ENCODE measurements around the gene MYEOV. TPM values are rescaled to one million over a fixed set of nuclear protein-coding genes. Genes with fewer than 3 reads are reported as not detected.

MYEOV gene
- total RNA-seq, 1 donor from 2014 or later = 0.35 TPM

GRCh38 chr11:69265911-69266510 lies 27.9 kb upstream of the MYEOV start:
- Mint-ChIP-seq H3K9me3 (peaks cover 8% of the 10 kb centered on the region), H3K27ac (ENCODE audit: unreplicated experiment) (no peak overlapping the region), H3K4me3 (no peak overlapping the region), H3K36me3 (ENCODE audit: low read depth) (no peaks in the 10 kb centered on the region), H3K27me3 (ENCODE audit: low read depth) (no peaks in the 10 kb centered on the region), H3K4me1 (peaks cover 9% of the 10 kb centered on the region)
- TF ChIP-seq, protein P1, sequence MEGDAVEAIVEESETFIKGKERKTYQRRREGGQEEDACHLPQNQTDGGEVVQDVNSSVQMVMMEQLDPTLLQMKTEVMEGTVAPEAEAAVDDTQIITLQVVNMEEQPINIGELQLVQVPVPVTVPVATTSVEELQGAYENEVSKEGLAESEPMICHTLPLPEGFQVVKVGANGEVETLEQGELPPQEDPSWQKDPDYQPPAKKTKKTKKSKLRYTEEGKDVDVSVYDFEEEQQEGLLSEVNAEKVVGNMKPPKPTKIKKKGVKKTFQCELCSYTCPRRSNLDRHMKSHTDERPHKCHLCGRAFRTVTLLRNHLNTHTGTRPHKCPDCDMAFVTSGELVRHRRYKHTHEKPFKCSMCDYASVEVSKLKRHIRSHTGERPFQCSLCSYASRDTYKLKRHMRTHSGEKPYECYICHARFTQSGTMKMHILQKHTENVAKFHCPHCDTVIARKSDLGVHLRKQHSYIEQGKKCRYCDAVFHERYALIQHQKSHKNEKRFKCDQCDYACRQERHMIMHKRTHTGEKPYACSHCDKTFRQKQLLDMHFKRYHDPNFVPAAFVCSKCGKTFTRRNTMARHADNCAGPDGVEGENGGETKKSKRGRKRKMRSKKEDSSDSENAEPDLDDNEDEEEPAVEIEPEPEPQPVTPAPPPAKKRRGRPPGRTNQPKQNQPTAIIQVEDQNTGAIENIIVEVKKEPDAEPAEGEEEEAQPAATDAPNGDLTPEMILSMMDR (conservative IDR thresholded peaks at IDR 0.05) = no peak
- DNase-seq (ENCODE audit: low read depth, low spot score) = no peak

- H3K4me1 Mint-ChIP-seq = peaks cover 6% of the 10 kb centered on the region
- no peaks in the 10 kb centered on the region for H3K36me3 Mint-ChIP-seq (ENCODE audit: low read depth)
- no peak for DNase-seq (ENCODE audit: low read depth, low spot score)
- H3K27ac Mint-ChIP-seq (ENCODE audit: unreplicated experiment) = peak overlapping the region; percentile 78
- TF ChIP-seq, protein P1 (conservative IDR thresholded peaks at IDR 0.05) = no peak
- H3K27me3 Mint-ChIP-seq (ENCODE audit: low read depth) = no peaks in the 10 kb centered on the region
- no peak overlapping the region for H3K4me3 Mint-ChIP-seq
- peaks cover 9% of the 10 kb centered on the region for H3K9me3 Mint-ChIP-seq
Measured at GRCh38 chr11:69267395-69267805, 26.6 kb upstream of the MYEOV start.

GRCh38 chr11:69268911-69269310 lies 25.0 kb upstream of the MYEOV start:
- no peaks in the 10 kb centered on the region for H3K27me3 Mint-ChIP-seq (ENCODE audit: low read depth)

DNA sequence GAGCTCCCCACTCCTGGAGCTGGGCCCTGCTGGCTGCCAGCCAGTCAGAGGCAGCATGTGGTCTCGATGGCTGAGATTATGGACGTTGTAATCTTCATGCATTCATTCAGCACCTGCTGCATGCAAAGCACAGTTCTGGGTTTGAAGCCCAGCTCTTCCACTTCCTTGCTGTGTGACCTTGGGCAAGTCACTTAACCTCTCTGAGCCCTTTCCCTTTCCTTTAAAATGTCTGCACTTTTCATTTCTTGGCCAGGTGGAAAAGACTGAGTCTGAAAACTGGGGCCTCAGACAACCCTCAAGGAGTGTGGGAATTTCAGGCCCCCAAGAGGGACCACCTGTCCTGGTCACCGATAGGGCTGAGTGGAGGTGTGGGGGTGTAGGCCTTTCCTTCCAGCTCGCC lies 24.6 kb upstream of the MYEOV start:
- peaks cover 6% of the 10 kb centered on the region for H3K4me1 Mint-ChIP-seq
- H3K27ac Mint-ChIP-seq (ENCODE audit: unreplicated experiment) = no peak overlapping the region
- H3K27me3 Mint-ChIP-seq (ENCODE audit: low read depth) = no peaks in the 10 kb centered on the region

More at GRCh38 chr11:69268911-69269310, 25.0 kb upstream of the MYEOV start:
- Mint-ChIP-seq H3K4me3 (no peak overlapping the region), H3K9me3 (peaks cover 4% of the 10 kb centered on the region), H3K27ac (ENCODE audit: unreplicated experiment) (no peak overlapping the region), H3K4me1 (peaks cover 6% of the 10 kb centered on the region), H3K36me3 (ENCODE audit: low read depth) (no peaks in the 10 kb centered on the region)
- DNase-seq (ENCODE audit: low read depth, low spot score) = no peak
- TF ChIP-seq, protein P1 (conservative IDR thresholded peaks at IDR 0.05) = no peak

GRCh38 chr11:69269926-69270697 lies 23.8 kb upstream of the MYEOV start:
- Mint-ChIP-seq H3K27me3 (ENCODE audit: low read depth) (no peaks in the 10 kb centered on the region), H3K36me3 (ENCODE audit: low read depth) (no peaks in the 10 kb centered on the region), H3K4me1 (peaks cover 6% of the 10 kb centered on the region), H3K4me3 (no peak overlapping the region), H3K9me3 (peaks cover 4% of the 10 kb centered on the region), H3K27ac (ENCODE audit: unreplicated experiment) (no peak overlapping the region)
- no peak for DNase-seq (ENCODE audit: low read depth, low spot score)
- TF ChIP-seq, protein P1 (conservative IDR thresholded peaks at IDR 0.05) = no peak

More for the DNA sequence above, 24.6 kb upstream of the MYEOV start:
- Mint-ChIP-seq H3K4me3 (no peak overlapping the region), H3K36me3 (ENCODE audit: low read depth) (no peaks in the 10 kb centered on the region), H3K9me3 (peaks cover 4% of the 10 kb centered on the region)
- TF ChIP-seq, protein P1 (conservative IDR thresholded peaks at IDR 0.05) = no peak
- no peak for DNase-seq (ENCODE audit: low read depth, low spot score)

All from neural crest cell (in vitro differentiated cells).